Stimulated activated effector memory CD8-positive, alpha-beta T cell treated with anti-CD3 and anti-CD28 coated beads, Interleukin-12 subunit alpha, Interleukin-12 subunit beta, amount 100 ng/mL, for 72 hours (primary cell): ENCODE data around the gene SACS.
A peak's percentile ranks its signal among the peaks of the same experiment; 100 is the strongest.
"Not testable (repeated sequence)": the region's sequence is repeated elsewhere in the genome, so short reads cannot be mapped to it uniquely, and the experiment has no call there.

Source experiments
- ATAC-seq: fragments of 150-1000 bp; cut with Tn5 transposase; 2 replicates; pipeline ENCODE4 v1.10.0; 2021
- DNase-seq, 2 donors: peaks; one replicate each; pipeline ENCODE4 v3.0.0; 2021 to 2022; ENCODE audit warnings: low spot score in 2 of 2
- H3K27ac Mint-ChIP-seq: one replicate; pipeline ENCODE4 v1.8.0; 2022; ENCODE audit warnings: mild to moderate bottlenecking, mixed read lengths
- H3K36me3 Mint-ChIP-seq: one replicate; pipeline ENCODE4 v1.8.0; 2022; ENCODE audit warnings: mild to moderate bottlenecking, mixed read lengths
- H3K4me1 Mint-ChIP-seq: one replicate; pipeline ENCODE4 v1.8.0; 2022; ENCODE audit warnings: mixed read lengths
- H3K4me3 Mint-ChIP-seq: one replicate; pipeline ENCODE4 v1.8.0; 2022; ENCODE audit warnings: mild to moderate bottlenecking, mixed read lengths
- H3K9me3 Mint-ChIP-seq: one replicate; pipeline ENCODE4 v1.8.0; 2022; ENCODE audit warnings: mixed read lengths

The SACS gene

GRCh38 chr13:23401156-23401555 is 32.3 kb downstream of the SACS start:
- H3K9me3 Mint-ChIP-seq, H3K36me3 Mint-ChIP-seq, H3K27ac Mint-ChIP-seq, H3K4me1 Mint-ChIP-seq, DNase-seq, ATAC-seq, H3K4me3 Mint-ChIP-seq: not testable (repeated sequence)

DNA sequence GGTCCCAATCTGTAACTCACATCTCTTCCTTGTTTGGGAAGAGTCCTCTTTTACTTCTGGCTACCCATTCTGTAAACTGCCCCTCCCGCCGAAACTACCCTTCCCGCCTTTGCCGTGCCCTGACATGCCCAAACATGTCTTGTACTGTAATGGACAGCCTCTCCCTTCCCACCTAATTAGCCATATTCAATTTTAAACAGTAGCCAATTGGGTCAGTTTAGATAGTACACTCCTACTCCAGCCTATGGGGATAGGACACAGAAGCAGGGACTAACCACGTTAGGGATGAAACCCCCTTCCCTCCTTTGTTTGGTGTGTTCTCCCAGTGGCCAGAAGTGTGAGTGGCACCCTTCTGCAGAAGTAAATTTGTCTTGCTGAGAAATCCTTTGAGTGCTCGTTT is 34.2 kb downstream of the SACS start:
- peaks cover 5% of the 10 kb centered on the region for H3K9me3 Mint-ChIP-seq
- H3K4me1 Mint-ChIP-seq, result no peaks in the 10 kb centered on the region
- DNase-seq (no peak), ATAC-seq (no peak)
- no peaks in the 10 kb centered on the region for H3K36me3 Mint-ChIP-seq
- no peak overlapping the region for H3K27ac Mint-ChIP-seq
- no peak overlapping the region for H3K4me3 Mint-ChIP-seq

DNA sequence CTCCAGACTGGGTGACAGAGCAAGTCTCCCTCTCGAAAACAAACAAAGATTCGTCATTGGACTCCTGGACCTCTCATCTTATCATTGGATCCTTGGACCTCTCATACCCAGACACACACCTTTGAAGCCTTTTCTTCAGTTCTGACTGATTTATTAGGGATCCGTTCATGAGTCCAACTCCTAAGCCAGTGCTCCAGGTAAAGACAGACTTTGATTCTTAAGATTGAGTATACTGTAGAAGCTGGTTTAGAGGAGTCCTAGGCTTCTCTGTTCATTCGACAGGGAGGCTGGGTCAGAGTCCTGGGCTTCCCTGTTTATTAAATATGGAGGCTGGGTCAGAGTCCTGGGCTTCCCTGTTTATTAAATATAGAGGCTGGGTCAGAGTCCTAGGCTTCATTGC is 38.7 kb downstream of the SACS start:
- no peak overlapping the region for H3K4me3 Mint-ChIP-seq
- ATAC-seq (no peak), DNase-seq (no peak)
- no peaks in the 10 kb centered on the region for H3K36me3 Mint-ChIP-seq
- peaks cover 5% of the 10 kb centered on the region for H3K9me3 Mint-ChIP-seq
- H3K27ac Mint-ChIP-seq, result no peak overlapping the region
- no peaks in the 10 kb centered on the region for H3K4me1 Mint-ChIP-seq

DNA sequence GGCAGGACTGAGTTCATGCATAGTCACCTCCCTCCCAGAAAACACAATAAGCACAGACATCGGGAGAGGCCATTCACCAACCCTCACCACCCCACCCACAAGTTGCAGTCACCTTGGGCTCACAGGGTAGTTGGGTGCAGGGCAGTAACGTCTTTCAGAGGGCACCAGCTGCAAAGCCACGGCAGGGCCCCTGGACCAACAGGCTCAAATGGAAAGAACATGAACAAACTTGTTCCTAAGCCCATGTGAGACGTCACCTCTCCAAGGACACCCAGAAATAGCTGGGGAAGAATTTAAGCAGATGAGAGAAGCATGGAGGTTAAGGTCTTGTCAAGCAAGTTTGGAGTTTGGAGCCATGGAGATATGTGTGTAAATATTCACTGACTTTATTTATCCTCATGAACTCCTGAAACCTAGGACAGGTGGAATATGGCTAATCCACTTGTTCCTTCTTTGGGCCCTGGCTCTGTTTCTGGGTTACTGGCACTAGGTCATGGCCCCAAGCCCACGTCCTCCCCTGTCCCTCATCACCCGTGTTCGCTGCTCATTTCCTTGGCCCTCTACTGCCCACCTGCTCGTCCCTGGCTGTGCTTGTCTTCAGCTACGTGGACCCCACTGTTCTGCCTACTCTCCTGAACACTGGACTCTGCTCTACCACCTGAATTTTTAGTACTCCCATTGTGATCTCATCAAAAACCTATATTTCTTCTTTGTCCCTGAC is 40.4 kb downstream of the SACS start:
- H3K9me3 Mint-ChIP-seq, result no peaks in the 10 kb centered on the region
- no peaks in the 10 kb centered on the region for H3K36me3 Mint-ChIP-seq
- no peaks in the 10 kb centered on the region for H3K4me1 Mint-ChIP-seq
- ATAC-seq (no peak), DNase-seq (no peak)
- H3K4me3 Mint-ChIP-seq, result no peak overlapping the region
- no peak overlapping the region for H3K27ac Mint-ChIP-seq

GRCh38 chr13:23392313-23392712 is 41.2 kb downstream of the SACS start:
- ATAC-seq (peak; percentile 32), DNase-seq (no peak)
- H3K36me3 Mint-ChIP-seq, result no peaks in the 10 kb centered on the region
- no peak overlapping the region for H3K27ac Mint-ChIP-seq
- no peaks in the 10 kb centered on the region for H3K4me1 Mint-ChIP-seq
- H3K4me3 Mint-ChIP-seq, result no peak overlapping the region
- H3K9me3 Mint-ChIP-seq, result no peaks in the 10 kb centered on the region

DNA sequence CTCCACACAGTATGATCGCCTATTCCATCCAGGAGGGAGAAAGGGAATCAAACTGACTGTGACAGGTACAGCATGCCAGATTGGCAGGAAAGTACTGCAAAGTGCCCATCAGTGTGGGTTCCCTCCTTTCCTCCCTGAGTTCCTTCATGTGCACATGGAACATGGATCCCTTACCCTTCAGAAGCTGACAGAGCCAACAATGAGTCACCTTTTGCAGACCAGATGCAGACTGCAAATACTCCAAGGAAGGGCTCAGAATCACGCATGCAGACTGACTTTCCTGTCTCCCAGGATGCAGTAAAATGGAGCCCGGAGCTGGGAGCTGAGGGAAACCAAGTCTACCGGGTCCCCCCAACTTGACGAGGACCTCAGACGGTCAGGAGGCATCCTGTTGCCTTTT is 41.8 kb downstream of the SACS start:
- no peaks in the 10 kb centered on the region for H3K36me3 Mint-ChIP-seq
- ATAC-seq (no peak), DNase-seq (no peak)
- no peaks in the 10 kb centered on the region for H3K9me3 Mint-ChIP-seq
- H3K4me1 Mint-ChIP-seq, result peaks cover 2% of the 10 kb centered on the region
- no peak overlapping the region for H3K27ac Mint-ChIP-seq
- H3K4me3 Mint-ChIP-seq, result no peak overlapping the region

- no peak overlapping the region for H3K4me3 Mint-ChIP-seq
- H3K36me3 Mint-ChIP-seq, result no peaks in the 10 kb centered on the region
- no peak overlapping the region for H3K27ac Mint-ChIP-seq
- DNase-seq (peak in 1 of 2 donors; percentile 44), ATAC-seq (peak; percentile 29)
- H3K9me3 Mint-ChIP-seq, result no peaks in the 10 kb centered on the region
- peaks cover 24% of the 10 kb centered on the region for H3K4me1 Mint-ChIP-seq
These were observed 47.0 kb downstream of the SACS start for GRCh38 chr13:23386533-23386932.

- no peak for ATAC-seq
- peak in 1 of 2 donors; percentile 8 for DNase-seq
- Mint-ChIP-seq H3K9me3 (no peaks in the 10 kb centered on the region), H3K36me3 (no peaks in the 10 kb centered on the region), H3K4me3 (no peak overlapping the region), H3K27ac (no peak overlapping the region), H3K4me1 (peaks cover 24% of the 10 kb centered on the region)
These were observed 47.6 kb downstream of the SACS start for GRCh38 chr13:23385931-23386330.

GRCh38 chr13:23384111-23384510 is 49.4 kb downstream of the SACS start:
- no peak for DNase-seq
- Mint-ChIP-seq H3K36me3 (peaks cover 6% of the 10 kb centered on the region), H3K9me3 (no peaks in the 10 kb centered on the region), H3K27ac (no peak overlapping the region), H3K4me3 (no peak overlapping the region), H3K4me1 (peaks cover 36% of the 10 kb centered on the region)
- ATAC-seq, result peak; percentile 99

GRCh38 chr13:23383151-23383550 is 50.4 kb downstream of the SACS start:
- Mint-ChIP-seq H3K4me3 (no peak overlapping the region), H3K4me1 (peaks cover 45% of the 10 kb centered on the region), H3K36me3 (peaks cover 11% of the 10 kb centered on the region), H3K9me3 (no peaks in the 10 kb centered on the region), H3K27ac (no peak overlapping the region)
- DNase-seq, result no peak
- ATAC-seq, result no peak

DNA sequence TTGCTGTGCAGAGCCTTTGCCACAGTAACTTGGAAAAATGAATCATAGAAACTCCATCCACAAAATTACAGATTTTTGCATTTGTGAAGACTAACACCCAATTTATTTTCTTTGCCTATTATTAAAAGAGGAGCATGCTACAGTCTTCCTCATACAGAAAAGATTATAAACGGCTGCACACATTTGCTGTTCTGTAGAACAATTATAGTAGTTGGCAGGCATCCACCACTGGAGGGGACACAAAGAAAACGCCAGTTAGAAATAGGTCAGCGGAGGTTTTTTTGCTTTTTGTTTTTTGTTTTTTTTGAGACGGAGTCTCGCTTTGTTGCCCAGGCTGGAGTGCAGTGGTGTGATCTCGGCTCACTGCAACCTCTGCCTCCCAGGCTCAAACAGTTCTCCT is 51.6 kb downstream of the SACS start:
- Mint-ChIP-seq H3K27ac (no peak overlapping the region), H3K4me1 (peaks cover 58% of the 10 kb centered on the region), H3K9me3 (no peaks in the 10 kb centered on the region), H3K4me3 (no peak overlapping the region), H3K36me3 (peaks cover 11% of the 10 kb centered on the region)
- DNase-seq, result no peak
- no peak for ATAC-seq

DNA sequence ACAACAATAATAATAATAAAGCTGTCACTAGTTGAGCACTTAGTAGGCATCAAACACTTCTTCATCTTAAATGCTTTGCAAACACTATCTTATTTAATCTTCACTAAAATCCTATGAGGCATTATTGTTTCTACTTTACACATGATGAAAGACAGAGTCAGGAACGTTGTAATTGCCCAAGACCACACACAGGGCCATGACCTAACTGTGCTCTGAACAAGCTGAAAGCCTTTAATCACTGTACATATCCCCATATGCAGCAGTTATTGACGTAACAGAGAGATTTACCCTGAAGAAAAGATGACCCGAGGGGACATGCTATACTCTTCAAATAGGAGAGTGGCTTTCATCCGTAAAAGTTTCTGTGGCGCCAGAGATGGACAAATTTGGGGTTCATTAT is 53.0 kb downstream of the SACS start:
- Mint-ChIP-seq H3K27ac (no peak overlapping the region), H3K4me3 (no peak overlapping the region), H3K36me3 (peaks cover 11% of the 10 kb centered on the region), H3K9me3 (no peaks in the 10 kb centered on the region), H3K4me1 (peaks cover 63% of the 10 kb centered on the region)
- ATAC-seq, result no peak
- no peak for DNase-seq

DNA sequence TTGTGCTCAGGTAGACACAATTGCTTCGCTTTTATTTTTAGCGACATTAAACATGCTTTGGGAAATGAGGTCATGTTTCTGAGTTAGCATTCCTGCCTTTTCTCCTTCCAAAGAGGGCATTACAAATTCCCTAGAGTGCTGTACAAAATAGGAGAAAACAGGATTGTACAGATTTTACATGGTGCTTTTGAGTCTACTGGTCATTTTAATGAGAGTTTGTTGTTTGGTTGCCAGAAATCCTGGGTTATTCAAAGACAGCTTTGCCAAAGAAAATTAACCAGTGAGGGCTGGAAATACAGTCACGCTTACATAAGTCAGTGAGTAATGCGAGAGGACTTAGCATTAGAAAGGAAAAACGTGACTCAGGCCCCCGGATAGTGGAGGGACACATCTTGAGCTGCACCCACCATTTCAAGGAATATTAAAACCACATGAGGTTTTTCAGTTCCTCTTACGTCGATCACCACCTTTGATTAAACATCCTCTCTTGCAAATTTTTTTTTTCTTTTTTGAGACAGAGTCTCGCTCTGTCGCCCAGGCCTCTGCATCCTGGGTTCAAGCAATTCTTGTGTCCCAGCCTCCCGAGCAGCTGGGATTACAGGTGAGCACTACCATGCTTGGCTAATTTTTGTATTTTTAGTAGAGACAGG is 55.4 kb downstream of the SACS start:
- peak overlapping the region; percentile 1 for H3K4me3 Mint-ChIP-seq
- H3K36me3 Mint-ChIP-seq, result peaks cover 18% of the 10 kb centered on the region
- peak; percentile 29 for ATAC-seq
- H3K4me1 Mint-ChIP-seq, result peaks cover 54% of the 10 kb centered on the region
- H3K9me3 Mint-ChIP-seq, result no peaks in the 10 kb centered on the region
- H3K27ac Mint-ChIP-seq, result no peak overlapping the region
- peak in 1 of 2 donors; percentile 57 for DNase-seq

DNA sequence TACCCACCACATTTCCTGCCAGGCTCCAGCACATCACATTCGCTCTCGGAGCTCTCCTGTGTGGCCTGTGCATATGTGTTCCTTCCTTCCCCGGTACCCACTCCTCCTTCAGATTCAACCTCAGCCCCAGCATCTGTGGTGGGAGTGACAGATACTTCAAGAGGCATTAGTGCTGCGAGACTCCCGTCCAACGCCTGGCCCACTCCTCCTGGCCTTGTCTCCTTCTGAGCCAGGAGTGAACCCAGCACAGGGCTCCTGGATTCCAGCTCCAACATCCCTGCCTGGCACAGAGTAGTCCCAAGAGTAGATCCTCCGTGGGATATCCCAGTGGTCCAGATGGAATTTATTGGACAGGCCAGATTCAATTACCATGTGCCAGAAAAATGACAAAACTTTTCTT is 55.9 kb downstream of the SACS start:
- DNase-seq (peak in 1 of 2 donors; percentile 47), ATAC-seq (no peak)
- peaks cover 59% of the 10 kb centered on the region for H3K4me1 Mint-ChIP-seq
- no peak overlapping the region for H3K27ac Mint-ChIP-seq
- H3K36me3 Mint-ChIP-seq, result peaks cover 19% of the 10 kb centered on the region
- no peaks in the 10 kb centered on the region for H3K9me3 Mint-ChIP-seq
- no peak overlapping the region for H3K4me3 Mint-ChIP-seq

GRCh38 chr13:23375001-23375971 is 58.2 kb downstream of the SACS start:
- Mint-ChIP-seq H3K4me1 (peaks cover 64% of the 10 kb centered on the region), H3K27ac (no peak overlapping the region), H3K36me3 (peaks cover 42% of the 10 kb centered on the region), H3K4me3 (peak overlapping the region; percentile 35), H3K9me3 (no peaks in the 10 kb centered on the region)
- ATAC-seq (peak; percentile 93), DNase-seq (peak; percentile 94 to 95)
